IMR-90 (cell line): ENCODE results near the gene MYBPC3. TPM values are rescaled to one million over a fixed set of nuclear protein-coding genes. Genes with fewer than 3 reads are reported as not detected.

Source experiments
- ATAC-seq: fragments of 200-7000 bp; cut with Tn5 transposase; 2 replicates; pipeline ENCODE4 v1.9.1; 2020; ENCODE audit warnings: low read depth, mild to moderate bottlenecking, moderate library complexity
- BruUV-seq: library from RNA; stranded (reverse); fragments of 400-500 nt; replicated peaks from 2 replicates; lab custom pipeline; 2021; lab: Mats Ljungman, UMichigan
- CTCF ChIA-PET: fragments of 300-600 bp; formaldehyde crosslinking; extraction: SDS; loops from one replicate; lab custom pipeline; 2021; ENCODE audit warnings: antibody characterized with exemption; lab: Yijun Ruan, JAX
- POLR2A ChIA-PET: fragments of 300-600 bp; sonication (Branson Sonifier 250); formaldehyde crosslinking; loops from one replicate; lab custom pipeline; 2022; ENCODE audit warnings: antibody characterized with exemption; ENCODE audit not compliant: unreplicated experiment; lab: Charles Lee
- DNase-seq: peaks from one replicate; pipeline ENCODE4 v3.0.0; 2013
- H2AFZ ChIP-seq: replicated peaks from 2 replicates; pipeline ENCODE3; 2013; ENCODE audit warnings: low read length, mild to moderate bottlenecking; ENCODE audit not compliant: poor library complexity
- H2AK5ac ChIP-seq: 2 replicates; pipeline ENCODE4 v1.6.1; 2013; ENCODE audit warnings: low read depth, low read length, inconsistent platforms
- H2AK9ac ChIP-seq: replicated peaks from 2 replicates; pipeline ENCODE3; 2013; ENCODE audit warnings: mild to moderate bottlenecking, low read depth, low read length, moderate library complexity; ENCODE audit not compliant: poor library complexity
- H2BK120ac ChIP-seq: 2 replicates; pipeline ENCODE4 v1.6.1; 2013; ENCODE audit warnings: low read depth, low read length, inconsistent platforms
- H2BK15ac ChIP-seq: 3 replicates; pipeline ENCODE4 v1.6.1; 2013; ENCODE audit warnings: low read depth, low read length, inconsistent platforms
- H2BK20ac ChIP-seq: 2 replicates; pipeline ENCODE4 v1.6.1; 2013; ENCODE audit warnings: low read depth, mild to moderate bottlenecking, inconsistent platforms, low read length, moderate library complexity
- H2BK5ac ChIP-seq: 2 replicates; pipeline ENCODE4 v1.6.1; 2013; ENCODE audit warnings: mild to moderate bottlenecking, low read depth, low read length, inconsistent platforms; ENCODE audit not compliant: poor library complexity, severe bottlenecking
- H3K14ac ChIP-seq: replicated peaks from 2 replicates; pipeline ENCODE4 v1.6.1; 2013; ENCODE audit warnings: low read depth, low read length, inconsistent platforms
- H3K18ac ChIP-seq: 2 replicates; pipeline ENCODE4 v1.6.1; 2013; ENCODE audit warnings: low read depth, low read length, control low read depth
- H3K23ac ChIP-seq: 2 replicates; pipeline ENCODE4 v1.6.1; 2013; ENCODE audit warnings: low read depth, low read length, inconsistent platforms
- H3K27ac ChIP-seq: 2 replicates; pipeline ENCODE4 v1.5.1; 2013; ENCODE audit warnings: mild to moderate bottlenecking, control low read depth, low read length; ENCODE audit not compliant: insufficient read depth
- H3K27me3 ChIP-seq: 2 replicates; pipeline ENCODE4 v1.6.1; 2013; ENCODE audit warnings: low read length; ENCODE audit not compliant: control insufficient read depth, insufficient read depth
- H3K36me3 ChIP-seq: 2 replicates; pipeline ENCODE4 v1.6.1; 2013; ENCODE audit warnings: low read length, mixed read lengths; ENCODE audit not compliant: control insufficient read depth, insufficient read depth
- H3K4ac ChIP-seq: 2 replicates; pipeline ENCODE4 v1.6.1; 2013; ENCODE audit warnings: low read depth, low read length, inconsistent platforms
- H3K4me1 ChIP-seq: 2 replicates; pipeline ENCODE4 v1.6.1; 2013; ENCODE audit warnings: low read length, mixed read lengths; ENCODE audit not compliant: control insufficient read depth, insufficient read depth
- H3K4me2 ChIP-seq: 2 replicates; pipeline ENCODE4 v1.6.1; 2013; ENCODE audit warnings: low read depth, mild to moderate bottlenecking, control low read depth, low read length, moderate library complexity
- H3K4me3 ChIP-seq: 2 replicates; pipeline ENCODE4 v1.5.1; 2013; ENCODE audit warnings: low read depth, mild to moderate bottlenecking, control low read depth, low read length, moderate library complexity; ENCODE audit not compliant: insufficient read depth
- H3K56ac ChIP-seq: 2 replicates; pipeline ENCODE4 v1.6.1; 2013; ENCODE audit warnings: low read length, inconsistent platforms; ENCODE audit not compliant: insufficient read depth; ENCODE audit errors: extremely low read depth
- H3K79me1 ChIP-seq, 2 experiments: 2 replicates each; pipeline ENCODE4 v1.6.1; 2013; ENCODE audit warnings: low read length in 2 of 2, inconsistent platforms in 1 of 2, low read depth in 1 of 2
- H3K9ac ChIP-seq: 2 replicates; pipeline ENCODE4 v1.6.1; 2013; ENCODE audit warnings: low read depth, low read length, control low read depth
- H3K9me1 ChIP-seq: 2 replicates; pipeline ENCODE4 v1.6.1; 2013; ENCODE audit warnings: low read length, inconsistent platforms; ENCODE audit not compliant: insufficient read depth
- H3K9me3 ChIP-seq: 2 replicates; pipeline ENCODE4 v1.6.1; 2013; ENCODE audit warnings: low read length; ENCODE audit not compliant: control insufficient read depth, insufficient read depth
- H4K20me1 ChIP-seq: 2 replicates; pipeline ENCODE4 v1.6.1; 2013; ENCODE audit warnings: low read length, inconsistent platforms; ENCODE audit not compliant: insufficient read depth
- H4K5ac ChIP-seq: 2 replicates; pipeline ENCODE4 v1.6.1; 2013; ENCODE audit warnings: mild to moderate bottlenecking, low read depth, low read length, control low read depth
- H4K8ac ChIP-seq, 2 experiments: 2 replicates each; pipeline ENCODE4 v1.6.1; 2013; ENCODE audit warnings: low read depth in 2 of 2, low read length in 2 of 2, control low read depth in 1 of 2, inconsistent platforms in 1 of 2
- H4K91ac ChIP-seq: 2 replicates; pipeline ENCODE4 v1.6.1; 2013; ENCODE audit warnings: low read depth, low read length, inconsistent platforms; ENCODE audit not compliant: insufficient read depth
- CHD1 ChIP-seq: IDR thresholded peaks from 2 replicates; pipeline ENCODE4 v1.6.1; 2012; ENCODE audit warnings: low read depth, low read length, improper control_type of control experiment
- ELK1 ChIP-seq: fragments of 150-350 bp; IDR thresholded peaks from 2 replicates; pipeline ENCODE4 v1.6.1; 2016; ENCODE audit warnings: low read depth, mild to moderate bottlenecking, low read length, moderate library complexity, borderline replicate concordance
- NFE2L2 ChIP-seq: fragments of 150-350 bp; IDR thresholded peaks from 2 replicates; pipeline ENCODE4 v1.6.1; 2016; ENCODE audit warnings: low read depth, mild to moderate bottlenecking, low read length
- RCOR1 ChIP-seq: IDR thresholded peaks from 2 replicates; pipeline ENCODE4 v1.6.1; 2012; ENCODE audit warnings: mild to moderate bottlenecking, low read length, improper control_type of control experiment; ENCODE audit not compliant: insufficient replicate concordance
- SMC3 ChIP-seq: fragments of 150-350 bp; IDR thresholded peaks from 2 replicates; pipeline ENCODE4 v1.6.1; 2016; ENCODE audit warnings: low read depth, mild to moderate bottlenecking, antibody characterized with exemption, low read length, moderate library complexity
- USF2 ChIP-seq: fragments of 150-350 bp; IDR thresholded peaks from 2 replicates; pipeline ENCODE4 v1.6.1; 2017; ENCODE audit warnings: mild to moderate bottlenecking, antibody characterized with exemption, low read length, low read depth
- WGBS, 2 experiments: methylation state at CpG; one replicate each; pipeline versions ENCODE4 v1.1.5 to v1.1.7; 2013; ENCODE audit warnings: missing lambda C conversion rate in 2 of 2; ENCODE audit not compliant: insufficient read length in 1 of 2; ENCODE audit errors: extremely low coverage in 2 of 2; 5-methylcytosine and 5-hydroxymethylcytosine counted together
- dilution Hi-C: fragments of 300-500 bp; cut with HindIII; formaldehyde crosslinking; loops from one replicate; pipeline ENCODE4 v1.14.3; 2018; ENCODE audit warnings: low sequenced_read_pairs; ENCODE audit not compliant: unreplicated experiment
- in situ Hi-C: fragments of 300-500 bp; cut with MboI; formaldehyde crosslinking; loops from 3 replicates; pipeline ENCODE4 v1.14.3; 2019; ENCODE audit warnings: low sequenced_read_pairs, inconsistent platforms, mixed read lengths
- intact Hi-C: fragments of 100-400 bp; cut with micrococcal nuclease; formaldehyde crosslinking; loops from 2 replicates; pipeline ENCODE4 v1.10.0; 2022
- polyA plus RNA-seq, 3 experiments: library from polyadenylated mRNA; depleted of rRNA; stranded (reverse); fragments of >200 nt; gene quantifications; 2 replicates each; pipeline ENCODE4 v1.2.3, GENCODE V29; 2012; ENCODE audit warnings: low replicate concordance in 1 of 3
- total RNA-seq: library from RNA; depleted of rRNA; stranded (reverse); fragments of >200 nt; gene quantifications from 2 replicates; pipeline ENCODE4 v1.2.3, GENCODE V29; 2012

The MYBPC3 gene
- total and polyA plus RNA-seq, 2 of the 4 experiments (the other 2 are of a cell fraction) = not detected

GRCh38 chr11:47389577-47390421 lies 37.3 kb upstream of the MYBPC3 start:
- no peak overlapping the region for H3K9ac ChIP-seq
- no peak overlapping the region for H3K4me2 ChIP-seq
- H2BK5ac ChIP-seq = no peak overlapping the region
- no peaks in the 10 kb centered on the region for H3K27me3 ChIP-seq
- no peak overlapping the region for H2AFZ ChIP-seq
- H3K36me3 ChIP-seq = no peaks in the 10 kb centered on the region
- H2BK15ac ChIP-seq = no peak overlapping the region
- dilution Hi-C loops = no loop called here
- H2BK120ac ChIP-seq = no peak overlapping the region
- H3K4ac ChIP-seq = no peak overlapping the region
- in situ Hi-C loops = no loop called here
- no peak for DNase-seq
- ChIA-PET CTCF (no interaction called here), POLR2A (no interaction called here)
- no peaks in the 10 kb centered on the region for H3K79me1 ChIP-seq
- ATAC-seq = no peak
- no peak overlapping the region for H4K8ac ChIP-seq
- no peak overlapping the region for H3K18ac ChIP-seq
- intact Hi-C loops = no loop called here
- no peaks in the 10 kb centered on the region for H4K20me1 ChIP-seq
- no peak for TF ChIP-seq USF2
- no peak for TF ChIP-seq CHD1
- TF ChIP-seq SMC3 = no peak
- no peak for TF ChIP-seq RCOR1
- no peak for TF ChIP-seq ELK1
- TF ChIP-seq NFE2L2 = no peak
- no TSS peak for BruUV-seq
- H3K9me1 ChIP-seq = peaks cover 6% of the 10 kb centered on the region
- H4K91ac ChIP-seq = no peak overlapping the region
- H3K23ac ChIP-seq = no peak overlapping the region
- no peak overlapping the region for H2AK9ac ChIP-seq
- no peak overlapping the region for H2BK20ac ChIP-seq
- peaks cover 9% of the 10 kb centered on the region for H3K4me1 ChIP-seq
- 100% methylated on average over 4 of the region's 17 CpGs; no CpG with 5 or more reads in 1 of the 2 experiments for WGBS, 2 experiments
- no peak overlapping the region for H3K14ac ChIP-seq
- H4K5ac ChIP-seq = no peak overlapping the region
- no peak overlapping the region for H2AK5ac ChIP-seq
- H3K9me3 ChIP-seq = no peaks in the 10 kb centered on the region
- H3K4me3 ChIP-seq = no peak overlapping the region
- H3K27ac ChIP-seq = no peak overlapping the region
- H3K56ac ChIP-seq = no peak overlapping the region
